Transverse colon (tissue), 4 donors: Measurements from ENCODE around the gene PDK2. TPM values are rescaled to one million over a fixed set of nuclear protein-coding genes. Genes with fewer than 3 reads are reported as not detected.

ENCODE experiments used
- DNase-seq: peaks from one replicate; pipeline ENCODE4 v3.0.0-alpha.2; 2019
- H3K27ac ChIP-seq, 4 donors: fragments of 200-600 bp; sonication (generic); 2 replicates each; pipeline ENCODE4 v1.5.1; 2016 to 2018; ENCODE audit warnings: inconsistent platforms in 4 of 4
- H3K27me3 ChIP-seq: fragments of 200-600 bp; sonication (generic); 2 replicates; pipeline ENCODE4 v1.5.1; 2017; ENCODE audit warnings: inconsistent platforms
- H3K36me3 ChIP-seq, 4 donors: fragments of 200-600 bp; sonication (generic); 2 replicates each; pipeline ENCODE4 v1.5.1; 2017 to 2019; ENCODE audit warnings: inconsistent platforms in 4 of 4
- H3K4me1 ChIP-seq, 4 donors: fragments of 200-600 bp; sonication (generic); 2 replicates each; pipeline ENCODE4 v1.5.1; 2017 to 2020; ENCODE audit warnings: inconsistent platforms in 4 of 4
- H3K4me3 ChIP-seq, 4 donors: fragments of 200-600 bp; sonication (generic); 1 replicate in 1 of 4; 2 replicates in 3 of 4; pipeline versions ENCODE4 v1.5.1 to v1.6.1; 2017 to 2019; ENCODE audit warnings: inconsistent platforms in 4 of 4
- H3K9me3 ChIP-seq, 2 donors: fragments of 200-600 bp; sonication (generic); 2 replicates each; pipeline ENCODE4 v1.5.1; 2017 to 2019; ENCODE audit warnings: inconsistent platforms in 2 of 2
- CTCF ChIP-seq, 5 experiments: fragments of 200-600 bp in 3 of 5; fragments of 450-650 bp in 2 of 5; sonication (generic) in 3 of 5; IDR thresholded peaks; 1 replicate in 2 of 5; 2 replicates in 3 of 5; pipeline ENCODE4 v1.5.1; 2016 to 2017; ENCODE audit warnings: antibody characterized with exemption in 5 of 5, inconsistent platforms in 3 of 5, mild to moderate bottlenecking in 2 of 5, moderate library complexity in 1 of 5
- EP300 ChIP-seq: sonication (generic); formaldehyde crosslinking; IDR thresholded peaks from one replicate; pipeline ENCODE4 v1.6.1; 2017; ENCODE audit warnings: antibody characterized with exemption, low read depth
- POLR2A ChIP-seq: fragments of 450-650 bp; IDR thresholded peaks from one replicate; pipeline ENCODE4 v1.6.1; 2016; ENCODE audit warnings: antibody characterized with exemption, mild to moderate bottlenecking, moderate library complexity
- POLR2AphosphoS5 ChIP-seq, 3 donors: sonication (generic); formaldehyde crosslinking; IDR thresholded peaks; one replicate each; pipeline ENCODE4 v1.6.1; 2016; ENCODE audit warnings: antibody characterized with exemption in 3 of 3
- WGBS, 2 donors: methylation state at CpG; one replicate each; pipeline ENCODE4 v1.1.5; 2018; ENCODE audit warnings: low coverage in 1 of 2; 5-methylcytosine and 5-hydroxymethylcytosine counted together
- in situ Hi-C, 4 donors: fragments of 200-750 bp; cut with MboI; loops; one replicate each; pipeline versions ENCODE4 v1.15.0 to v1.15.1; 2017; ENCODE audit warnings: low sequenced_read_pairs in 3 of 4, low pct_ligation_motif_present in 1 of 4, low pct_unique_long_range_greater_than_20kb in 1 of 4
- intact Hi-C: fragments of 100-400 bp; cut with DNase I; formaldehyde crosslinking; loops from one replicate; pipeline ENCODE4 v1.15.1; 2023; ENCODE audit warnings: low total_unique reads
- total RNA-seq, 4 donors: library from RNA; depleted of rRNA; stranded (reverse); fragments of >200 nt; gene quantifications; one replicate each; pipeline ENCODE4 v1.1.0, GENCODE V29; 2016

PDK2 gene
- total RNA-seq, 4 donors from 2014 or later, result 84.6 to 292 (median 136) TPM

GRCh38 chr17:50125420-50125997, 30.4 kb downstream of the PDK2 start:
- H3K36me3 ChIP-seq, result no peaks in the 10 kb centered on the region
- TF ChIP-seq EP300, result no peak
- in situ Hi-C loops, result no loop called here
- DNase-seq, result no peak
- H3K27me3 ChIP-seq, result peaks cover 26% of the 10 kb centered on the region
- 91 to 94% methylated on average over 4 of the region's 4 CpGs for WGBS, 2 donors
- intact Hi-C loops, result no loop called here
- H3K9me3 ChIP-seq, result no peaks in the 10 kb centered on the region
- H3K27ac ChIP-seq, result no peak overlapping the region
- no peak overlapping the region for H3K4me3 ChIP-seq
- H3K4me1 ChIP-seq, result peaks cover 10 to 41% (median 20%) of the 10 kb centered on the region in 4 donors

DNA sequence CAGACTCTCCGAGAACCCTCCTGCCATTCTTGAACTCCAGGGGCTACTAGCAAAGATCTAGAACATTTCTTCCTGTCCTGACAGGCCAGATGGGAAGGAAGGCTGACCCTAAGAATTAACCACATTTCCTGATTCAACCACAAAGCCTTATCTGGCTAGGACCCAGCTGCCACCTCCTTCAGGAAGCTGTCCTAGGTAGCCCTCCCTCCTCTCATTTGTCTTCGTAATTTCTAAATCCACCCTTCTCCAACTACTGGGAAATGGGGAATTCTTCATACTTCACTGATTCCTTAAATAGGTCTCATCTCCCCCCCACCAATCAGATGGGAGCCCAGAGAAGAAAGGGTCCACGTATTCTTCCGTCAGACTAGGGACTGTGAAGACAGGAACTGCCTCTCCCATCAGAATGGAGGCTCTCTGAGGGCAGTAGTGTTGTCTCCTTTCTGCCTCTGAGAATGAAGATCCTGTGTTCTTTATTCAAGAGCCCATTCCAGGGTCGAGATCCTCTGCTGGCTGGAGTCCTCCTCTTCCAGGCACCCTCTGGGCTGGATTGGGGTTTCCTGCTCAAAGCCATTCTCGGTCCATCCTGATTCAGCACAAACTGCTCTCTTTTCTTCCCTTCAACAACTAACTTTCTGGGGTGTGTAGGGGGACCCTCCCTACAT, 32.7 kb downstream of the PDK2 start:
- Histone ChIP-seq H3K4me1 (peaks cover 10 to 45% (median 20%) of the 10 kb centered on the region in 4 donors), H3K36me3 (no peaks in the 10 kb centered on the region), H3K27ac (no peak overlapping the region), H3K4me3 (no peak overlapping the region), H3K27me3 (peaks cover 32% of the 10 kb centered on the region), H3K9me3 (no peaks in the 10 kb centered on the region)
- in situ Hi-C loops (no loop called here), intact Hi-C loops (no loop called here)
- WGBS, 2 donors, result 32 to 50% methylated on average over 3 to 6 of the region's 6 CpGs
- TF ChIP-seq CTCF (IDR thresholded peaks at IDR 0.05) (no peak), EP300 (no peak), POLR2A (no peak), POLR2AphosphoS5 (IDR thresholded peaks at IDR 0.05) (no peak)
- no peak for DNase-seq

- in situ Hi-C loops (no loop called here), intact Hi-C loops (no loop called here)
- H3K27ac ChIP-seq, result peak overlapping the region in 3 of 4 donors; percentile 1 to 15 (median 7)
- H3K27me3 ChIP-seq, result peaks cover 32% of the 10 kb centered on the region
- no peaks in the 10 kb centered on the region for H3K36me3 ChIP-seq
- no peak for TF ChIP-seq POLR2A
- no peak for TF ChIP-seq POLR2AphosphoS5 (IDR thresholded peaks at IDR 0.05)
- peak overlapping the region; percentile 10 to 48 (median 34) for H3K4me3 ChIP-seq
- peaks cover 10 to 47% (median 25%) of the 10 kb centered on the region in 4 donors for H3K4me1 ChIP-seq
- DNase-seq, result no peak
- H3K9me3 ChIP-seq, result no peaks in the 10 kb centered on the region
- WGBS, 2 donors, result 11 to 18% methylated on average over 11 to 32 of the region's 32 CpGs
These were observed 33.5 kb downstream of the PDK2 start for GRCh38 chr17:50128441-50129352.

DNA sequence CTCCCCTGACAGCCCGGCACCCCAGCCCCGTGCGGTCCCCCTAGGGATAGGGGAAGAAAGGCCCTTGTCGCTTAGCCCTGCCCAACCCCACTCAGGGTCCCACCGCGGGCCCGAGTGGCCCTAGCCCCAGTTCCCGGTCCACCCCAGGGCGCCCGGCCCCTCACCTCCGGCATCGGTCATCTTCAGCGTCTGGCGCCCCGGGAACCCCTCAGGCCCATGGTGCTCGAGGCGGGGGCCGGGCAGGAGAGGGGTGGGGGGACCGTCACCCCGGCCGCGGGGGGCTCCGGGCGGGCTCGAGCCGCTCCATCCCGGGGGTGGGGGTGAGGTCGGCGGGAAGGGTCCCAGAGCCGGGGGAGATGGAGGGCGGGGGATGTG, 34.2 kb downstream of the PDK2 start:
- peaks cover 10 to 47% (median 28%) of the 10 kb centered on the region in 4 donors for H3K4me1 ChIP-seq
- intact Hi-C loops, result no loop called here

More for the DNA sequence above, 34.2 kb downstream of the PDK2 start:
- peaks cover 32% of the 10 kb centered on the region for H3K27me3 ChIP-seq
- peak overlapping the region in 2 of 4 donors; percentile 1 to 7 for H3K27ac ChIP-seq
- DNase-seq, result no peak
- no peaks in the 10 kb centered on the region for H3K9me3 ChIP-seq
- in situ Hi-C loops, result no loop called here
- TF ChIP-seq CTCF (IDR thresholded peaks at IDR 0.05) (no peak), POLR2AphosphoS5 (IDR thresholded peaks at IDR 0.05) (no peak), POLR2A (no peak), EP300 (no peak)
- peaks cover 0 to under 1% (median 0%) of the 10 kb centered on the region in 4 donors for H3K36me3 ChIP-seq
- peak overlapping the region; percentile 10 to 48 (median 34) for H3K4me3 ChIP-seq
- 3% methylated on average over 16 of the region's 31 CpGs; no CpG with 5 or more reads in 1 of the 2 donors for WGBS, 2 donors
